SK-N-SH (cell line): Measurements from ENCODE around the gene RET. TPM values are rescaled to one million over a fixed set of nuclear protein-coding genes. Genes with fewer than 3 reads are reported as not detected.

Experiments
- CTCF ChIA-PET: fragments of 300-600, 350-600 bp; formaldehyde crosslinking; extraction: SDS; loops from one replicate; lab custom pipeline; 2021; lab: Yijun Ruan, JAX
- POLR2A ChIA-PET: fragments of 350-600 bp; sonication (Branson Sonifier 250); formaldehyde crosslinking; extraction: SDS; loops from one replicate; lab custom pipeline; 2020; ENCODE audit warnings: antibody characterized with exemption, inconsistent platforms; lab: Yijun Ruan, JAX
- DNase-seq: peaks from one replicate; pipeline ENCODE4 v3.0.0; 2012
- H2AFZ ChIP-seq: fragments of 200-600 bp; sonication (generic); 2 replicates; pipeline ENCODE4 v1.8.1; 2016; ENCODE audit warnings: antibody characterized with exemption, mild to moderate bottlenecking, low read depth
- H3F3A ChIP-seq: fragments of 200-600 bp; sonication (generic); replicated peaks from 2 replicates; pipeline ENCODE3; 2016; ENCODE audit warnings: antibody characterized with exemption, mild to moderate bottlenecking; ENCODE audit not compliant: insufficient read depth
- H3K27ac ChIP-seq, 2 experiments: fragments of 200-500 bp in 1 of 2; fragments of 200-600 bp in 1 of 2; sonication (Bioruptor generic) in 1 of 2; sonication (generic), shearing (Covaris generic) in 1 of 2; 2 replicates each; pipeline versions ENCODE4 v1.5.1 to v1.6.1; 2014 to 2016; ENCODE audit warnings: low read depth in 2 of 2, inconsistent platforms in 1 of 2, low read length in 1 of 2, mild to moderate bottlenecking in 1 of 2, mixed read lengths in 1 of 2
- H3K27me3 ChIP-seq: fragments of 200-600 bp; sonication (generic), shearing (Covaris generic); 2 replicates; pipeline ENCODE4 v1.6.1; 2016; ENCODE audit warnings: mixed run types; ENCODE audit not compliant: insufficient read depth
- H3K36me3 ChIP-seq, 2 experiments: fragments of 200-500 bp in 1 of 2; fragments of 200-600 bp in 1 of 2; sonication (Bioruptor generic) in 1 of 2; sonication (generic) in 1 of 2; replicated peaks in 1 of 2; 2 replicates each; pipeline versions ENCODE3 to v1.5.1; 2014 to 2016; ENCODE audit warnings: low read length in 1 of 2, mild to moderate bottlenecking in 1 of 2; ENCODE audit not compliant: insufficient read depth in 2 of 2, control insufficient read depth in 1 of 2
- H3K4me1 ChIP-seq, 2 experiments: fragments of 200-500 bp in 1 of 2; fragments of 200-600 bp in 1 of 2; sonication (Bioruptor generic) in 1 of 2; sonication (generic), shearing (Covaris generic) in 1 of 2; 2 replicates each; pipeline versions ENCODE4 v1.5.1 to v1.6.1; 2014 to 2016; ENCODE audit warnings: low read depth in 1 of 2, low read length in 1 of 2, mixed run types in 1 of 2; ENCODE audit not compliant: insufficient read depth in 2 of 2, control insufficient read depth in 1 of 2
- H3K4me2 ChIP-seq: fragments of 200-600 bp; sonication (generic), shearing (Covaris generic); 2 replicates; pipeline ENCODE4 v1.6.1; 2017; ENCODE audit warnings: mixed run types
- H3K4me3 ChIP-seq, 2 experiments: fragments of 200-500 bp in 1 of 2; fragments of 200-600 bp in 1 of 2; sonication (Bioruptor generic) in 1 of 2; sonication (generic), shearing (Covaris generic) in 1 of 2; 2 replicates each; pipeline versions ENCODE4 v1.5.1 to v1.8.1; 2014 to 2016; ENCODE audit warnings: low read depth in 2 of 2, inconsistent platforms in 1 of 2, low read length in 1 of 2, mild to moderate bottlenecking in 1 of 2, mixed read lengths in 1 of 2, moderate library complexity in 1 of 2
- H3K79me2 ChIP-seq: fragments of 200-600 bp; sonication (generic); 2 replicates; pipeline ENCODE4 v1.8.1; 2017; ENCODE audit warnings: mild to moderate bottlenecking; ENCODE audit not compliant: insufficient read depth
- H3K9ac ChIP-seq: fragments of 200-600 bp; sonication (generic); 2 replicates; pipeline ENCODE4 v1.6.1; 2017; ENCODE audit warnings: mixed run types
- H3K9me2 ChIP-seq: fragments of 200-600 bp; sonication (generic); 2 replicates; pipeline ENCODE4 v1.6.1; 2017; ENCODE audit warnings: mixed run types
- H3K9me3 ChIP-seq: fragments of 200-600 bp; sonication (generic); 2 replicates; pipeline ENCODE4 v1.6.1; 2017; ENCODE audit warnings: mixed run types, mild to moderate bottlenecking, moderate library complexity
- H4K20me1 ChIP-seq: fragments of 200-600 bp; sonication (generic); 2 replicates; pipeline ENCODE4 v1.6.1; 2017; ENCODE audit warnings: mild to moderate bottlenecking, mixed run types; ENCODE audit not compliant: insufficient read depth
- CHD2 ChIP-seq: fragments of 150-350 bp; IDR thresholded peaks from 2 replicates; pipeline ENCODE4 v1.6.1; 2018; ENCODE audit warnings: low read length; ENCODE audit not compliant: partially characterized antibody
- ELF1 ChIP-seq: IDR thresholded peaks from 2 replicates; pipeline ENCODE4 v1.4.0; 2012
- EP300 ChIP-seq, 2 experiments: IDR thresholded peaks; 2 replicates each; pipeline versions ENCODE4 v1.4.0 to v1.6.1; 2012; ENCODE audit warnings: borderline replicate concordance in 1 of 2, low read depth in 1 of 2, low read length in 1 of 2
- FOSL2 ChIP-seq: IDR thresholded peaks from 2 replicates; pipeline ENCODE4 v1.4.0; 2012; ENCODE audit warnings: low read depth, mild to moderate bottlenecking, moderate library complexity, borderline replicate concordance
- GATA2 ChIP-seq: sonication (generic); formaldehyde crosslinking; IDR thresholded peaks from 2 replicates; pipeline ENCODE4 v1.5.0; 2020; ENCODE audit warnings: mild to moderate bottlenecking, missing genetic modification reagents
- MAX ChIP-seq: IDR thresholded peaks from 2 replicates; pipeline ENCODE4 v1.4.0; 2012; ENCODE audit warnings: low read depth
- NRF1 ChIP-seq: IDR thresholded peaks from 2 replicates; pipeline ENCODE4 v1.6.1; 2012; ENCODE audit warnings: low read depth, mild to moderate bottlenecking, low read length
- POLR2AphosphoS5 ChIP-seq: IDR thresholded peaks from 2 replicates; pipeline ENCODE4 v1.6.1; 2012; ENCODE audit warnings: low read depth, low read length
- RAD21 ChIP-seq: IDR thresholded peaks from 2 replicates; pipeline ENCODE4 v1.6.1; 2012; ENCODE audit warnings: mild to moderate bottlenecking, low read length
- SMC3 ChIP-seq: IDR thresholded peaks from 2 replicates; pipeline ENCODE4 v1.6.1; 2012; ENCODE audit warnings: low read depth, low read length, improper control_type of control experiment
- TEAD4 ChIP-seq: IDR thresholded peaks from 2 replicates; pipeline ENCODE4 v1.4.0; 2012; ENCODE audit warnings: mild to moderate bottlenecking, borderline replicate concordance; ENCODE audit not compliant: insufficient read depth
- USF1 ChIP-seq: IDR thresholded peaks from 2 replicates; pipeline ENCODE4 v1.4.0; 2012; ENCODE audit warnings: low read depth, borderline replicate concordance
- WGBS: methylation state at CpG from one replicate; pipeline ENCODE4 v1.1.6; 2017; ENCODE audit warnings: low lambda C conversion rate; 5-methylcytosine and 5-hydroxymethylcytosine counted together
- polyA plus RNA-seq, 3 experiments: library from polyadenylated mRNA; depleted of rRNA; stranded (reverse); fragments of >200 nt; gene quantifications; 2 replicates each; pipeline ENCODE4 v1.2.3, GENCODE V29; 2012

Gene RET
- polyA plus RNA-seq, 1 of the 3 experiments (the other 2 are of a cell fraction) = 3.2 TPM

- Histone ChIP-seq H3K79me2 (no peaks in the 10 kb centered on the region), H3K4me2 (peak overlapping the region; percentile 41; the same call in 1 of the 2 replicates), H3K36me3 (no peaks in the 10 kb centered on the region), H3K9ac (no peak overlapping the region), H3K9me3 (no peaks in the 10 kb centered on the region), H3K4me1 (peaks cover 0 to 67% of the 10 kb centered on the region in 2 experiments; a peak in 1 of 4 replicates), H3F3A (no peaks in the 10 kb centered on the region), H4K20me1 (no peaks in the 10 kb centered on the region), H3K9me2 (no peaks in the 10 kb centered on the region), H2AFZ (no peak overlapping the region), H3K27me3 (peaks cover 6% of the 10 kb centered on the region), H3K4me3 (peak overlapping the region in 1 of 2 experiments; percentile 54; a peak in 2 of 4 replicates)
- POLR2A ChIA-PET = interaction anchor here (0.6 to 6.2 kb wide), 21 partner anchors 9 to 321 kb away, joined by 3 to 75 read pairs (median 5); no protein-coding TSS in a partner anchor
- CTCF ChIA-PET = interaction anchor here (0.6 to 12.3 kb wide), 19 partner anchors 11 to 210 kb away, joined by 3 to 143 read pairs (median 5); no protein-coding TSS in a partner anchor
- 29% methylated on average over 3 of the region's 45 CpGs for WGBS
- peak; percentile 79 for DNase-seq
- TF ChIP-seq RAD21 (peak; percentile 23), SMC3 (peak; percentile 24; the same call in 1 of the 2 replicates), POLR2AphosphoS5 (no peak), MAX (no peak), GATA2 (no peak)
- TF ChIP-seq, all 33 proteins: peak for 2
- peak overlapping the region in 1 of 2 experiments; percentile 96; a peak in 2 of 4 replicates for H3K27ac ChIP-seq
Measured at GRCh38 chr10:43076311-43076875, 476 bp upstream of the RET start.

GRCh38 chr10:43077421-43078171, 727 bp downstream of the RET start:
- no peaks in the 10 kb centered on the region for H4K20me1 ChIP-seq
- H3K4me1 ChIP-seq = peaks cover 0 to 68% of the 10 kb centered on the region in 2 experiments; a peak in 1 of 4 replicates
- no peaks in the 10 kb centered on the region for H3F3A ChIP-seq
- no peaks in the 10 kb centered on the region for H3K36me3 ChIP-seq
- H3K9ac ChIP-seq = no peak overlapping the region
- 2% methylated on average over 13 of the region's 72 CpGs for WGBS
- no peaks in the 10 kb centered on the region for H3K79me2 ChIP-seq
- peak overlapping the region; percentile 35 to 61; a peak in 3 of 4 replicates for H3K4me3 ChIP-seq
- ChIA-PET POLR2A (interaction anchor here (0.6 to 6.2 kb wide), 7 partner anchors 15 to 210 kb away, joined by 3 to 75 read pairs (median 10); no protein-coding TSS in a partner anchor), CTCF (interaction anchor here (1.1 to 12.3 kb wide), 18 partner anchors 8 to 216 kb away, joined by 3 to 143 read pairs (median 13); no protein-coding TSS in a partner anchor)
- no peak for TF ChIP-seq USF1
- TF ChIP-seq GATA2 = no peak
- TF ChIP-seq TEAD4 = no peak
- no peak for TF ChIP-seq NRF1
- TF ChIP-seq ELF1 = no peak
- TF ChIP-seq FOSL2 = no peak
- no peak for TF ChIP-seq EP300 (IDR thresholded peaks at IDR 0.05; ENCODE audit: borderline replicate concordance in 1 of 2, low read depth in 1 of 2, low read length in 1 of 2)
- TF ChIP-seq MAX = no peak
- no peak for TF ChIP-seq CHD2
- no peaks in the 10 kb centered on the region for H3K9me2 ChIP-seq
- H3K27ac ChIP-seq = peak overlapping the region in 1 of 2 experiments; percentile 96; a peak in 2 of 4 replicates
- no peaks in the 10 kb centered on the region for H3K9me3 ChIP-seq
- no peak overlapping the region for H2AFZ ChIP-seq
- peak overlapping the region; percentile 68; the same call in 1 of the 2 replicates for H3K4me2 ChIP-seq
- H3K27me3 ChIP-seq = peaks cover 6% of the 10 kb centered on the region
- DNase-seq = peak; percentile 59
